ENCODE measurements around the gene SORCS3.

The SORCS3 gene

GRCh38 chr10:104663076-104663475 is 22.0 kb downstream of the SORCS3 start:
- Histone ChIP-seq H3K9ac (no peak overlapping the region), H3K27ac (no peak overlapping the region), H3K4me2 (no peak overlapping the region), H3K36me3 (no peaks in the 10 kb centered on the region), H3K27me3 (no peaks in the 10 kb centered on the region), H4K20me1 (no peaks in the 10 kb centered on the region), H3K9me3 (replicated peaks in 1 of 11) (no peaks in the 10 kb centered on the region), H3K4me1 (no peaks in the 10 kb centered on the region), H3K4me3 (no peak overlapping the region)
- TF ChIP-seq Cebpa-rat (IDR thresholded peaks at IDR 0.05): no peak

- Histone ChIP-seq H3K4me3 (no peak overlapping the region), H4K20me1 (no peaks in the 10 kb centered on the region), H3K27me3 (no peaks in the 10 kb centered on the region), H3K36me3 (no peaks in the 10 kb centered on the region), H3K27ac (no peak overlapping the region), H3K4me1 (no peaks in the 10 kb centered on the region), H3K9me3 (replicated peaks in 1 of 11) (no peaks in the 10 kb centered on the region), H3K9ac (no peak overlapping the region), H3K4me2 (no peak overlapping the region)
- no peak for TF ChIP-seq Cebpa-rat (IDR thresholded peaks at IDR 0.05)
Measured at GRCh38 chr10:104663563-104663962, 22.5 kb downstream of the SORCS3 start.

- Histone ChIP-seq H3K4me1 (no peaks in the 10 kb centered on the region), H3K4me3 (no peak overlapping the region), H3K9ac (no peak overlapping the region), H3K9me3 (replicated peaks in 1 of 11) (no peaks in the 10 kb centered on the region), H3K36me3 (no peaks in the 10 kb centered on the region), H3K27me3 (no peaks in the 10 kb centered on the region), H4K20me1 (no peaks in the 10 kb centered on the region), H3K4me2 (no peak overlapping the region), H3K27ac (no peak overlapping the region)
- no peak for TF ChIP-seq Cebpa-rat (IDR thresholded peaks at IDR 0.05)
Measured at GRCh38 chr10:104664205-104664604, 23.1 kb downstream of the SORCS3 start.

GRCh38 chr10:104665174-104665573 is 24.1 kb downstream of the SORCS3 start:
- H3K4me2 ChIP-seq: no peak overlapping the region
- no peaks in the 10 kb centered on the region for H3K36me3 ChIP-seq
- H3K9me3 ChIP-seq (replicated peaks in 1 of 11): peaks cover 0 to 5% (median 1%) of the 10 kb centered on the region in 11 experiments; a peak in 7 of 22 replicates
- H3K4me1 ChIP-seq: no peaks in the 10 kb centered on the region
- H4K20me1 ChIP-seq: no peaks in the 10 kb centered on the region
- no peak overlapping the region for H3K4me3 ChIP-seq
- no peak for TF ChIP-seq Cebpa-rat (IDR thresholded peaks at IDR 0.05)
- no peaks in the 10 kb centered on the region for H3K27me3 ChIP-seq
- H3K9ac ChIP-seq: no peak overlapping the region
- no peak overlapping the region for H3K27ac ChIP-seq

GRCh38 chr10:104666106-104666505 is 25.0 kb downstream of the SORCS3 start:
- no peak overlapping the region for H3K4me2 ChIP-seq
- H3K36me3 ChIP-seq: no peaks in the 10 kb centered on the region
- no peak overlapping the region for H3K27ac ChIP-seq
- no peak overlapping the region for H3K4me3 ChIP-seq
- H3K4me1 ChIP-seq: no peaks in the 10 kb centered on the region
- TF ChIP-seq Cebpa-rat (IDR thresholded peaks at IDR 0.05): no peak
- no peaks in the 10 kb centered on the region for H4K20me1 ChIP-seq
- H3K9ac ChIP-seq: no peak overlapping the region
- no peaks in the 10 kb centered on the region for H3K27me3 ChIP-seq
- peaks cover 2 to 12% (median 7%) of the 10 kb centered on the region in 11 experiments; a peak in 15 of 22 replicates for H3K9me3 ChIP-seq (replicated peaks in 1 of 11)

GRCh38 chr10:104676874-104677273 is 35.8 kb downstream of the SORCS3 start:
- no peak overlapping the region for H3K9ac ChIP-seq
- no peaks in the 10 kb centered on the region for H4K20me1 ChIP-seq
- H3K4me1 ChIP-seq: no peaks in the 10 kb centered on the region
- no peaks in the 10 kb centered on the region for H3K27me3 ChIP-seq
- no peak overlapping the region for H3K27ac ChIP-seq
- H3K4me2 ChIP-seq: no peak overlapping the region
- H3K9me3 ChIP-seq (replicated peaks in 1 of 11): peaks cover 7 to 23% (median 15%) of the 10 kb centered on the region in 11 experiments; a peak in 17 of 22 replicates
- TF ChIP-seq Cebpa-rat (IDR thresholded peaks at IDR 0.05): no peak
- no peak overlapping the region for H3K4me3 ChIP-seq
- no peaks in the 10 kb centered on the region for H3K36me3 ChIP-seq

GRCh38 chr10:104678658-104679057 is 37.6 kb downstream of the SORCS3 start:
- H3K9ac ChIP-seq: no peak overlapping the region
- no peak overlapping the region for H3K4me2 ChIP-seq
- H3K4me3 ChIP-seq: no peak overlapping the region
- no peaks in the 10 kb centered on the region for H3K4me1 ChIP-seq
- H3K27me3 ChIP-seq: no peaks in the 10 kb centered on the region
- H3K36me3 ChIP-seq: no peaks in the 10 kb centered on the region
- no peak overlapping the region for H3K27ac ChIP-seq
- H3K9me3 ChIP-seq (replicated peaks in 1 of 11): peaks cover 0 to 9% (median 5%) of the 10 kb centered on the region in 11 experiments; a peak in 10 of 22 replicates
- no peaks in the 10 kb centered on the region for H4K20me1 ChIP-seq
- TF ChIP-seq Cebpa-rat (IDR thresholded peaks at IDR 0.05): no peak

- no peak overlapping the region for H3K9ac ChIP-seq
- H3K4me1 ChIP-seq: no peaks in the 10 kb centered on the region
- no peak overlapping the region for H3K4me2 ChIP-seq
- no peak for TF ChIP-seq Cebpa-rat (IDR thresholded peaks at IDR 0.05)
- H3K36me3 ChIP-seq: no peaks in the 10 kb centered on the region
- H3K27me3 ChIP-seq: no peaks in the 10 kb centered on the region
- no peak overlapping the region for H3K27ac ChIP-seq
- H4K20me1 ChIP-seq: no peaks in the 10 kb centered on the region
- H3K9me3 ChIP-seq (replicated peaks in 1 of 11): no peaks in the 10 kb centered on the region
- H3K4me3 ChIP-seq: no peak overlapping the region
Measured at GRCh38 chr10:104680467-104681401, 39.6 kb downstream of the SORCS3 start.

GRCh38 chr10:104681485-104681884 is 40.4 kb downstream of the SORCS3 start:
- Histone ChIP-seq H3K36me3 (no peaks in the 10 kb centered on the region), H3K27ac (no peak overlapping the region), H3K4me1 (no peaks in the 10 kb centered on the region), H3K4me3 (no peak overlapping the region), H3K9ac (no peak overlapping the region), H4K20me1 (no peaks in the 10 kb centered on the region), H3K27me3 (no peaks in the 10 kb centered on the region), H3K4me2 (no peak overlapping the region), H3K9me3 (replicated peaks in 1 of 11) (no peaks in the 10 kb centered on the region)
- no peak for TF ChIP-seq Cebpa-rat (IDR thresholded peaks at IDR 0.05)

- H3K36me3 ChIP-seq: no peaks in the 10 kb centered on the region
- H3K4me1 ChIP-seq: no peaks in the 10 kb centered on the region
- no peaks in the 10 kb centered on the region for H3K27me3 ChIP-seq
- H3K4me2 ChIP-seq: no peak overlapping the region
- no peak overlapping the region for H3K4me3 ChIP-seq
- H4K20me1 ChIP-seq: no peaks in the 10 kb centered on the region
- H3K9me3 ChIP-seq (replicated peaks in 1 of 11): no peaks in the 10 kb centered on the region
- H3K27ac ChIP-seq: no peak overlapping the region
- TF ChIP-seq Cebpa-rat (IDR thresholded peaks at IDR 0.05): no peak
- no peak overlapping the region for H3K9ac ChIP-seq
Measured at GRCh38 chr10:104683567-104683966, 42.5 kb downstream of the SORCS3 start.
